ENCODE measurements around the gene ARHGAP18.

Gene ARHGAP18

DNA sequence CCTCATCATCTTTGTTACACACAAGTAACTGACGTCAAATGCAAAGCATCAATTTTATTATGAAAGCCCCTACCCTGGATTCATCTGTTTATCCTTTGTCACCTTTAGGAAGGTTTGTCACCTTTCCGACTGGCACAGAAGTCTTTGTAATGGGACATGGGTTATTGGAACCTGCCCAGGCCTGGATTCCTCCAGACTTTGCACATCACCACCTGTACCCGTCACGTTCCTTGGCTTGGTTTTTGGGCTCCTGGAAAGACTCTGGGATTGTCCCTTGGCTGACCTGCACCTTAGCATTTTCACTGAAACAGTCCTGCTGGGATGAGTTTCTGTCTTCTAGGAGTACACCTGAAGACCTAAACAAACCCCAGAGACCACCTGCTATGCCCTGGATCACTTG lies 15.4 kb upstream of the ARHGAP18 start:
- no peak for DNase-seq (ENCODE audit: low read depth)

GRCh38 chr6:129719692-129720091 lies 9.7 kb upstream of the ARHGAP18 start:
- DNase-seq (ENCODE audit: low read depth): no peak

DNA sequence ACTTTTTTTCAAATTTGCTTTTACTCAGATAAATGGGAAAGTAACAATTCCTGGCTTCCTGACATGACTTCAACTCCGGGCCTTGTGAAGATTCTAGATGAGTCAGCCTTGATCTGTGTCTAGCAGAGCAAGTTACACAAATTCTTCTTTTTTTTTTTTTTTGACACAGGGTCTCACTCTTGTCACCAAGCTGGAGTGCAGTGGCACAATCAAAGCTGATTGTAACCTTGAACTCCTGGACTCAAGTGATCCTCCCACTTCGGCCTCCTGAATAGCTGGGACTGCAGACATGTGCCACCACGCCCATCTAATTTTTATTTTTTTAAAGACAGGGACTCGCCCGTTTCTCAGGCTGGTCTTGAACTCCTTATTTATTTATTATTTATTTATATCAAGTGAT lies 7.3 kb upstream of the ARHGAP18 start:
- no peak for DNase-seq (ENCODE audit: low read depth)

DNA sequence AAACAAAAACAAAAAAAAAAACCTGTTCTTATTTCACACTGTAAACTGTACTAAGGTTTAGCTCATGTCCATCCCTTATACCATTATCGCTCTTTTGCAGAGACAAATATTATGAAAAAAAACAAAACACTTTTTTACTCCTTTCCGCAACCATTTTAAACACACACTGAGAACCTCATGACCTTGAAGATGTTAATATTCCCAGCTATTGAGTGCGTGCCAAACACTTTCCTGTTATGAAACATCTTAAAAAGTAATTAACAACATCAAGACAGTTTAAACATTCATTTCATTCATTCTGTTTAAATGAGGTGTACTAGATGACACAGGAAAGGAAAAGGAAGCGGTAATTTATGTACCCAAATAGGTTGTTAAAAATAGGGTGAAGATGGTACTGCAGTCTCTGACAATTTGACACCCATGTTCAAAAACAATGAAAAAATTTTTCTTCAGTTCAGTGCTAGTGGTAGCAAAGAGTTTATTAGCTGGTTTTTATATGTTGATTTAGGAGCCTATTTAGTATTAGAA lies 3.9 kb upstream of the ARHGAP18 start:
- DNase-seq (ENCODE audit: low read depth): no peak

DNA sequence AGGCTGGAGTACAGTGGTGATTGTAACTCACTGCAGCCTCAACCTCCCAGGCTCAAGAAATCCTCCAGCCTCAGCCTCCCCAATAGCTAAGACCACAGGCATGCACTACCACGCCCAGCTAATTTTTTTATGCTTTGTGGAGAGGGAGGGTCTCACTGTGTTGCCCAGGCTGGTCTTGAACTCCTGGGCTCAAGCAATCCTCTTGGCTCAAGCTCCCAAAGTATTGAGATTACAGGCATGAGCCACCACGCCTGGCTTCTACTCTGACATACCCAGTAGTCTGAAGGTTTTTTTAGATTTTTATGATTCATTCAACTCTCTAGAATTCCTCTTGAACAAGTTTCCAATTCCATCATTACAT lies 1.3 kb upstream of the ARHGAP18 start:
- DNase-seq (ENCODE audit: low read depth): no peak

- DNase-seq (ENCODE audit: low read depth): no peak
Measured at GRCh38 chr6:129710450-129711270, 683 bp upstream of the ARHGAP18 start.

GRCh38 chr6:129709196-129709768 lies 695 bp downstream of the ARHGAP18 start:
- no peak for DNase-seq (ENCODE audit: low read depth)

DNA sequence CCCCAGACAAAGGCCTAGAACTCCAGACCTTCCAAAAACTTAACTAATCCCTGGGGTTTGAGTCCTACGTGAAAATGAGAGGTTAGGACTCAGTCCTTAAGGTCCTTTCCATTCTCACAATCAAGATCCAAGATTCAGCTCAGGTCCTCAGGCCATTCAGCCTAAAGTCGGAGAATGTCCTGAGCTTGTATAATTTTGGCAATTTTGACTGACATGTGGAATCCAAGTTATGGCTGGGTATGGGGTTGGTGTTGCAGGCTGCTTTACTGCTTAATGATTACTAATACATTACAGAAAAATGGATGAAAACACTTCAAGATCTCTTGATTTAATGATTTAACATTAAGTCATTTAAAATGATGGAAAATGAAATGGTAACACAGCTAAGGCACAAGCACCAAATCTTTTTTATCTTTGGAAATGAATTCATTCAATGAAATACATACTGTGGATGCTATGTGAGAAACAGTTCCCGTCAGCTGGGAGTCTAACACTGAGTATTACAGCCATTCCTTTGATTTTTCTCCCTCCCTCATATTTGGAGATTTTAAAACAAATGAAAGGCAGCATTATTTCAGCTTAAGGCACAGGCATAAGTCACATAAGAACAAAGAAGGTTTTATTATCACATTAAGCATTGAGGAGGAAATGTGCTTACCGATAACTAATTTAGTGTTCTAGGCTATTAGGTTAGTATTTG lies 1.3 kb downstream of the ARHGAP18 start:
- no peak for DNase-seq (ENCODE audit: low read depth)

- no peak for DNase-seq (ENCODE audit: low read depth)
Measured at GRCh38 chr6:129707882-129708495, 2.0 kb downstream of the ARHGAP18 start.

- DNase-seq (ENCODE audit: low read depth): no peak
Measured at GRCh38 chr6:129707028-129707427, 2.9 kb downstream of the ARHGAP18 start.

DNA sequence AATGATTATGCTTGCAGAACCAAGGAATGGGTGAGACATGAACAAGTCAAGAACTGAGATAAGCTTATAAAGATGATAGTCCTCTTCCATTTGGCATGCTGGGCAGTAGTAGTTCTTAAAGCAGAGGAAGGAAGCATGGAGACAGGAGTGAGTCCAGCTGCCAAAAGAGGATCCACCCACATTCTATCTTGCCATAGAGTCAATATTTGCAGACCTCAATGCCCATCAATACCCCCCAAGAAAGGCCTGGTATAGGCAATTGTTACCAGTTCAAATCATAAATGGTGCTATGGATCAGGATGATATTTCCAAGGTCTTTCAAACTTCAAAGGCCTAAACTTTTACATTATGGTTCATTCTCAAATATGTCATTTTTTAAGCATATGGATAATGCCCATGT lies 4.8 kb downstream of the ARHGAP18 start:
- no peak for DNase-seq (ENCODE audit: low read depth)

- no peak for DNase-seq (ENCODE audit: low read depth)
Measured at GRCh38 chr6:129704708-129705107, 5.3 kb downstream of the ARHGAP18 start.

- no peak for DNase-seq (ENCODE audit: low read depth)
Measured at GRCh38 chr6:129701721-129702455, 8.1 kb downstream of the ARHGAP18 start.

DNA sequence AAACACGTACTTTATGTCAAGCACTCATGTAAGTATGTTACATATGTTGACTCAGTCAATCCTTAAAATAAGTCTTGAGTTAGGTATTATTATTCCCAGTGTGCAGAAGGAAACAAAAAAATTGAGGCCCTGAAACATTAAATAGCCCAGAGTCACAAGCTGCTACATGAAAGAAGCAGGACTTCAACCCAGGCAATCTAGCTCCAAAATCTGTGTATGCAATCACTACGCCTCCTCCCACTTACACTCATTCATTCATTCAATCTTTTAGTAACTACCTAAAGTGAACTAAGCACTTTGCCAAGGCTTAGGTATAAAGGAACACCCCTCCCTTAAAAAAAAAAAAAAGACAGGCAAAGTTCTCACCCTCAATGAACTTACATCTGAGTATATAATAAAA lies 9.3 kb downstream of the ARHGAP18 start:
- no peak for DNase-seq (ENCODE audit: low read depth)

DNA sequence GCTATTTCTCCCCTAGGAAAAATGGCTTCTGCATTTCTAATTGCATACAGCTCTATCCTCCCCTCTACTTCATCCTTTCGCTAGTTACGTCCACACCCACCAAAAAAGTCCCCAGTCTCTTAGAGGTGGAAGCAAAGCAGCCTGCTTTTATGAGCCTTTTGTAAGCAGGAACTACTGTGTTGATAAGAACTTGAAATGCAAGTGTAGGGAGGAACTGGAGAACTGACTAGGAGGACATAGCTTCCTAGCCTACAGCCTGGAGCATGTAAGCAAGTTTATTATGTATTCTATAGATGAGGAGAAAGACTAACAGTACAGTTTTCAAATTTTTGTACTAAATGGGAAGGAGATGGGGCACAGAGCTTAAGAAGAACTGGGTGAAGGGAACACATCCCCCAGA lies 10.3 kb downstream of the ARHGAP18 start:
- DNase-seq (ENCODE audit: low read depth): no peak

DNA sequence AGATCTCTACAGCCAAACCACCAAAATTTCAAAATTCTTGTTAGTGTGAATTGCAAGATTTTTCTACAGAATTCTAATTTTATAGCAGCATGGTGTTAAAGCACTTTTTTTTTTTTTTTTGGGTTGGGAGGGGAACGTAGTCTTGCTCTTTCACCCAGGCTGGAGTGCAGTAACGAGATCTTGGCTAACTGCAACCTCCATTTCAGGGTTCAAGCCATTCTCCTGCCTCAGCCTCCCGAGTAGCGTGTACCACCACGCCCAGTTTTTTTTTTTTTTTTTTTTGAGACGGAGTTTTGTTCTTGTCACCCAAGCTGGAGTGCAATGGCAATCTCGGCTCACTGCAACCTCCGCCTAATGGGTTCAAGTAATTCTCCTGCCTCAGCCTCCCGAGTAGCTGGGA lies 11.5 kb downstream of the ARHGAP18 start:
- no peak for DNase-seq (ENCODE audit: low read depth)

DNA sequence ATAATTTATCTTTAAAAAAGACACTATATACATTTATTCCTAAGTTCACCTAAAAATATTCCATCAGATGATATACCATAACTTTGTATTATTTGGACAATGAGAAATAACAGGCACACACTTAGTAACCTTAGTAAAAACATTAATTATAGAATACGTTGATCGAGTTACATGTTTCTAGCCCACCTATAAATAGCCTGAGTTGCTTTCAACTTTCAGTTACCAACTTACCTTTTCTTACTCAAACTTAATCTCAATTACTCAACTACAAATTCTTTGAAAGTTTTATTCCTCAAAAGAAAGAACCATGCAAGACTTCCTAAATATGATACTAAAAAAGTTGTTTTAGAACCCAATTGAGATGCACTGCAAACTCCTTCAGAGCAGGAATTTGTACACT lies 12.2 kb downstream of the ARHGAP18 start:
- no peak for DNase-seq (ENCODE audit: low read depth)

- DNase-seq (ENCODE audit: low read depth): no peak
Measured at GRCh38 chr6:129696843-129697242, 13.1 kb downstream of the ARHGAP18 start.

DNA sequence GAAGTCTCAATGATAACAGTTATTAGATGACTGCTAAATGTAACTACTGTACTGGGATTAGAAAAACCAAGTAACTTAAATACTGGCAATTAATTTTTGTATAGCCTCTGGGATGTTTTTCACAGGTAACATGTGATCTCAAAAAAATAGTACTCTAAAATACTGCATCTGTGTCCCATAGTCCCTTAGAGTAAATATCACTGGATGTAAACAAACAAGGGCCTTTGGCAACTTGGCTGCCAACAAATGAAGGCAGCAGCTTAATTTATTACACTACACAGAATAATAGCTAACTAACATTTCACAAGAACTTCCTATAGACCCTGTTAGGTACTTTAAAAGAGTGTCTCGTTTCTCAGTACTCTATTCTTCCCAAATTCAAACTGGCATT lies 14.0 kb downstream of the ARHGAP18 start:
- DNase-seq (ENCODE audit: low read depth): no peak

DNA sequence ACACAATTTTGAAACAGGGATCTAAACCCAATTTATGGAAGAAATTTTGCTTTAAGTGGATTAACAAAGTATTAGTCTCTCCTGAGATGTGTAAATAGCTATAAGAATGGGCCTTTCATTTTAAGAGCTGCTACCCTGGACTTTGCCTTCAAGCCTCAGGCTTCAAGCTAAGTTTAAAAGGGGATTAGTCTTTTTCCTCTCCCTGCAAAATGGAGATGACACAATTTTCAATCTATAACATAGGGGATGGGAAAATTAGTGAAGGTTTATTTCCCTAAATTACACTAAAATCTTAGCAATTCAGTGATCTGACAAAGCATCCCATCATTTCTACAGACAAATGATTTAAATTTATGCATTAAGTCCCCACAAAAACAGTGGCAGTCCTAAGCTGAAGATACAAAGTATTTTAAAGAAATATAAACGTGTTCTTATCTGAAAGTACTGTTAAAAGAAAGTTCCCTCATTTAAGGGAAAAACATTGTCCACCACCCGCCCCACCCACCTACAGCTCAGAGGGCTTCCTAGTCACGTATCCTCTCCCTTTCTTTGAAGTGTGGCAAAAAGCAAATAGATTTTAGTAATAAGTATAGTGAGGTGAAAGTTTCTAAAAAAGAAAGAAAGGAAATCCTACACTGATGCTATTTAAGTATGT lies 14.5 kb downstream of the ARHGAP18 start:
- DNase-seq (ENCODE audit: low read depth): no peak

GRCh38 chr6:129694036-129694435 lies 15.9 kb downstream of the ARHGAP18 start:
- no peak for DNase-seq (ENCODE audit: low read depth)
